Hepatocyte (in vitro differentiated cells): Measurements from ENCODE around the gene CCDC51. TPM values are rescaled to one million over a fixed set of nuclear protein-coding genes. Genes with fewer than 3 reads are reported as not detected.

Experiments used
- DNase-seq: peaks from one replicate; pipeline ENCODE4 v3.0.0-alpha.2; 2016; ENCODE audit warnings: low spot score
- H2AFZ ChIP-seq: fragments of 200-600 bp; sonication (generic); 2 replicates; pipeline ENCODE4 v1.6.0; 2016; ENCODE audit warnings: antibody characterized with exemption, mild to moderate bottlenecking
- H3K27ac ChIP-seq: fragments of 200-600 bp; sonication (generic); 2 replicates; pipeline ENCODE4 v1.5.1; 2016; ENCODE audit warnings: mild to moderate bottlenecking
- H3K27me3 ChIP-seq: fragments of 200-600 bp; sonication (generic); 2 replicates; pipeline ENCODE4 v1.6.1; 2016
- H3K36me3 ChIP-seq: fragments of 200-600 bp; sonication (generic); replicated peaks from 2 replicates; pipeline ENCODE4 v1.5.1; 2016; ENCODE audit warnings: low read depth; ENCODE audit not compliant: insufficient read depth
- H3K4me1 ChIP-seq: fragments of 200-600 bp; sonication (generic); 2 replicates; pipeline ENCODE4 v1.5.1; 2016; ENCODE audit warnings: mild to moderate bottlenecking, moderate library complexity; ENCODE audit not compliant: insufficient read depth
- H3K4me2 ChIP-seq: fragments of 200-600 bp; sonication (generic); 2 replicates; pipeline ENCODE4 v1.6.0; 2016
- H3K4me3 ChIP-seq: fragments of 200-600 bp; sonication (generic); 2 replicates; pipeline ENCODE4 v1.5.1; 2016; ENCODE audit warnings: mild to moderate bottlenecking
- H3K79me2 ChIP-seq: fragments of 200-600 bp; sonication (generic); 2 replicates; pipeline ENCODE4 v1.6.0; 2017; ENCODE audit warnings: mild to moderate bottlenecking
- H3K9me2 ChIP-seq: fragments of 200-600 bp; sonication (generic); replicated peaks from 2 replicates; pipeline ENCODE4 v1.6.0; 2017; ENCODE audit warnings: mild to moderate bottlenecking; ENCODE audit not compliant: insufficient read depth
- H3K9me3 ChIP-seq: fragments of 200-600 bp; sonication (generic); 2 replicates; pipeline ENCODE4 v1.5.1; 2016; ENCODE audit warnings: low read depth, mild to moderate bottlenecking
- H4K20me1 ChIP-seq: fragments of 200-600 bp; sonication (generic); 2 replicates; pipeline ENCODE4 v1.6.0; 2016; ENCODE audit warnings: mild to moderate bottlenecking; ENCODE audit not compliant: insufficient read depth, poor library complexity, severe bottlenecking
- CTCF ChIP-seq: fragments of 200-600 bp; sonication (generic); IDR thresholded peaks from 2 replicates; pipeline ENCODE4 v1.5.1; 2016; ENCODE audit warnings: antibody characterized with exemption, mild to moderate bottlenecking; ENCODE audit not compliant: poor library complexity
- EZH2 ChIP-seq: fragments of 200-600 bp; sonication (generic); IDR thresholded peaks from 2 replicates; pipeline ENCODE4 v1.6.1; 2016; ENCODE audit warnings: antibody characterized with exemption, mild to moderate bottlenecking, borderline replicate concordance
- EZH2phosphoT487 ChIP-seq: fragments of 200-600 bp; sonication (generic); IDR thresholded peaks from one replicate; pipeline ENCODE4 v1.6.1; 2018; ENCODE audit warnings: antibody characterized with exemption, mild to moderate bottlenecking, low read depth, moderate library complexity; ENCODE audit not compliant: unreplicated experiment, severe bottlenecking
- WGBS: methylation state at CpG from one replicate; pipeline ENCODE4 v1.1.6; 2016; ENCODE audit warnings: low lambda C conversion rate; ENCODE audit errors: missing lambda C conversion rate; 5-methylcytosine and 5-hydroxymethylcytosine counted together
- polyA plus RNA-seq: library from polyadenylated mRNA; unstranded; fragments of >200 nt; fragmentation: Nextera tagmentation; extraction: Ambion mirVana; gene quantifications from 2 replicates; pipeline ENCODE4 v1.2.1, GENCODE V29; 2016
- total RNA-seq: library from RNA; depleted of rRNA; stranded (reverse); fragments of >200 nt; gene quantifications from 2 replicates; pipeline ENCODE4 v1.2.3, GENCODE V29; 2014

CCDC51 gene
- total and polyA plus RNA-seq, 2 experiments from 2014 or later = 30.4 to 30.8 TPM

GRCh38 chr3:48478626-48479555 lies 39.0 kb upstream of the CCDC51 start:
- H3K27me3 ChIP-seq = no peaks in the 10 kb centered on the region
- WGBS = 89% methylated on average over 19 of the region's 19 CpGs
- H2AFZ ChIP-seq = no peak overlapping the region
- no peaks in the 10 kb centered on the region for H3K9me2 ChIP-seq
- H3K36me3 ChIP-seq = no peaks in the 10 kb centered on the region
- H4K20me1 ChIP-seq = no peaks in the 10 kb centered on the region
- no peaks in the 10 kb centered on the region for H3K79me2 ChIP-seq
- no peak for TF ChIP-seq CTCF
- no peak for TF ChIP-seq EZH2
- TF ChIP-seq EZH2phosphoT487 = no peak
- no peak for DNase-seq
- no peak overlapping the region for H3K4me3 ChIP-seq
- peaks cover 6% of the 10 kb centered on the region for H3K4me1 ChIP-seq
- no peak overlapping the region for H3K27ac ChIP-seq
- H3K9me3 ChIP-seq = no peaks in the 10 kb centered on the region
- H3K4me2 ChIP-seq = no peak overlapping the region

GRCh38 chr3:48477959-48478520 lies 38.1 kb upstream of the CCDC51 start:
- no peaks in the 10 kb centered on the region for H3K9me3 ChIP-seq
- H2AFZ ChIP-seq = no peak overlapping the region
- H3K27ac ChIP-seq = no peak overlapping the region
- no peaks in the 10 kb centered on the region for H3K27me3 ChIP-seq
- no peaks in the 10 kb centered on the region for H3K9me2 ChIP-seq
- H3K4me3 ChIP-seq = no peak overlapping the region
- H3K4me2 ChIP-seq = no peak overlapping the region
- H3K36me3 ChIP-seq = no peaks in the 10 kb centered on the region
- H3K4me1 ChIP-seq = peaks cover 14% of the 10 kb centered on the region
- TF ChIP-seq CTCF (no peak), EZH2 (no peak), EZH2phosphoT487 (no peak)
- H3K79me2 ChIP-seq = no peaks in the 10 kb centered on the region
- no peak for DNase-seq
- no peaks in the 10 kb centered on the region for H4K20me1 ChIP-seq
- WGBS = 82% methylated on average over 9 of the region's 9 CpGs

GRCh38 chr3:48476426-48477053 lies 36.6 kb upstream of the CCDC51 start:
- Histone ChIP-seq H3K4me1 (peaks cover 23% of the 10 kb centered on the region), H2AFZ (no peak overlapping the region), H3K27me3 (no peaks in the 10 kb centered on the region), H3K4me3 (no peak overlapping the region), H3K27ac (no peak overlapping the region), H4K20me1 (no peaks in the 10 kb centered on the region), H3K79me2 (peaks cover 11% of the 10 kb centered on the region), H3K4me2 (no peak overlapping the region), H3K36me3 (no peaks in the 10 kb centered on the region), H3K9me3 (no peaks in the 10 kb centered on the region), H3K9me2 (no peaks in the 10 kb centered on the region)
- WGBS = 92% methylated on average over 9 of the region's 9 CpGs
- no peak for TF ChIP-seq EZH2
- no peak for TF ChIP-seq EZH2phosphoT487
- TF ChIP-seq CTCF = no peak
- DNase-seq = no peak
